Measurements from ENCODE around the gene TRAPPC14.

TRAPPC14 gene

DNA sequence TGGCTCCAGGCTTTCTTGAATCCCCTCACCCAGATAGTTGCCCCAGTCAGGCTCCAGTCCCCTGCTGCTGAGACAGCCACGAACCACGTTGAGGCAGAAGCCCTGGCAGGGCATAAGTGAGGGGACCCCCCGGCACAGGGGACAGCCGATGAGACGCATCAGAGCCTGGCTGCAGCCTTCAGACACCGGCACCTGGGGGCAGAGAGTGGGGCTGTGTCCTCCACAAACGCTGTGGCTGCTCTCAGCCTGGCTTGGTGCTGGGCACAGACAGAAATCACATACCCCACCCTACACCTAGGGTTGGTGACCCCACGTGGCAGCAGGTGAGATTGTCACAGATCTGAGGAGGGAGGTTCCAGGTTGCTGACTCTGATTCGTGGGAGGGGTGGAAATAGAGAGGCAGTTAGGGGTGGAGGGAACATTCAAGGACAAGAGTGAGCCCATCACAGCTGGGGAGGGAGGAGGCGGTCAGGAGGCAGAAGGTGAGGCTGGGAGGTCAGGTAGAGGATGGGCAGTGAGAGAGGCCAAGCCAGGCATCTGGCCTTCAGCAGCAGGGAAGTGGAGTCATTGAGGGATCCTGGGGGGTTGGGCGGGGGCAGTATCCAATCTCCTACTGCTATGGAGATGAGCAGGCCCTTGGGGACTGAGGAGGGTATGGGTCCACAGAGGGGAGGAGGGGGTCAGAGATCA lies 15.4 kb upstream of the TRAPPC14 start:
- no peak for DNase-seq (ENCODE audit: low read depth in 4 of 4, low spot score in 1 of 4)

DNA sequence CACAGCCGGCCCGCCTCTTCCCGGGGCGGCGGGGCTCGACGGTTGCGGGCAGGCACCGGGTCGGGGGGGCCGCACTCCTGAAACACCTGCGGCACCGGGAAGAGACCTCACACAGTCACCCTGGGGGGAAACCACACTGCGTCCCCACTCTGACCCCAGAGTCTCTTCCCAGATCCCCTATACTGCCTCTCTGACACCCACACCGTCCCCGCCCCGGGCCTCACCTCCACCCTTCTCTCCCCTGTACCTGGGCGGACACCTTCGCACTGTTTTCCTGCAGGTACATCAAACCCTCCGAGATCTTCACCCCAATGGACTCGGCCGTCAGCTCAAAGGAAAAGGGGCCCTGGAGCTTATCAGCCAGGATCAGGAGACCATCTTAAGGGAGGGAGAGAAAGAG lies 13.3 kb upstream of the TRAPPC14 start:
- no peak for DNase-seq (ENCODE audit: low read depth in 4 of 4, low spot score in 1 of 4)

DNA sequence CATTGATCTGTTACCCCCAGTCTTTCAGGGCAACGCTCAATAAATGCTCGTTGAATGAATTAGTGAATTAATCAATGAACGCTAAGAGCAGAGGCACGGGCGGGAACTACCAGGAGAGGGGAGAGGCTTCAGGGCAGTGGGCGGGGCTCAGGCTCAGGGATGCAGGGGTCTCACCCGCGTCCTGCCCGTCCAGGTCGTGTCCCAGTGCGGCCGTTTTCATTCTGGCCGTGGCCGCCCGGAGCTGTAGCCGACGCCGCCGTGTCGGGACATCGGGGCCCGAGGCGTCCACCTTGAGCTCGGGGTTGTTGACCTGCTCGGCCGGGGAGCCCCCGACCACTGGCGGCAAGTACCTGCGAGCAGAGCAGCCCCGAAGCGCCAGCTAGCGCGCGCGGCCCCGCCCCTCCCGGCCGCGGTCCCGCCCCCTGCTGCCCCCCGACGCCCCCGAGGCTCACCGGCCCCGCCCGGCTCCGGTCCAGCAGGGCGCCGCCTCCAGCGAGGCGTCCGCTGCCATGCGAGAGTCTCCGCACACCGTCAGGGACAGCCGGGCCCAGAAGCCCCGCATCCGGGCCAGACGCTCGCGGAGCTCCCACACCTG lies 12.7 kb upstream of the TRAPPC14 start:
- DNase-seq (ENCODE audit: low read depth in 4 of 4, low spot score in 1 of 4): no peak

DNA sequence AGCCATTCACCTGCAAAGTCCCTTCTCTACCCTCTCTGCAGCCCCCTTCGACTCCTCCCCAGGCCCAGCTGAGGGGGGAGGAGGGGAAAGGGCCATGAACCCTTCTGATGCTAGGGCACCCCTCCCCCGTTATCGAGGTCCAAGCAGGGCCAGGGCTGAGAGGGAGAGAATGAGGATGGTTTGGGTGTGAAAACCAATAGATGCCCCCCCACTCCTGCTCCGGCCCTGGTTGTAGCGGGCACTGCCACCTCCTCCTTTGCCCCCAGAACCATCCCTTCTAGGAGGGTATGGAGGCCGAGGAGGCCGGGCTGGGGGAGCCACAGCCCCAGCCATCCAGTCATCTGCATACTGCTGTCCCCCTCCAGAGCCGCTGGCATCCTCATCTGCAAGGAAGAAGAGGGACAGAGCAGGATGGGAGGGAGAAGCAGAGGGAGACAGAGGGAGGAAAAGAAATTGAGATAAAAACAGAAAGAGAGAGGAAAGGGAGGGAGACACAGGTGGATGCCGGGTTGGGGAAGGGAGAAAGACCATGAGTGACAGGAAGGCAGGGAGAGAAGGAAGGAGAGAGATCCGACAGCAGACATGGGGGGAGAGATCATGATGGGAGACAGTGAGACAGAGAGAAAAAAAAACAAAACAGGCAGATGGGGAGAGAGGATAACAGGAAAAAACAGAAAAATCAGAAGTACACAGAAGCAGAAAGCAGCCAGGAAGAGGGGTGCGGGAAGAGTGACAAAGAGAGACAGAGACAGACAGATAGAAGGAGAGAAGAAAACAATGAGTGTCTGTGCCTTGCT lies 11.8 kb upstream of the TRAPPC14 start:
- DNase-seq (ENCODE audit: low read depth in 4 of 4, low spot score in 1 of 4): no peak

DNA sequence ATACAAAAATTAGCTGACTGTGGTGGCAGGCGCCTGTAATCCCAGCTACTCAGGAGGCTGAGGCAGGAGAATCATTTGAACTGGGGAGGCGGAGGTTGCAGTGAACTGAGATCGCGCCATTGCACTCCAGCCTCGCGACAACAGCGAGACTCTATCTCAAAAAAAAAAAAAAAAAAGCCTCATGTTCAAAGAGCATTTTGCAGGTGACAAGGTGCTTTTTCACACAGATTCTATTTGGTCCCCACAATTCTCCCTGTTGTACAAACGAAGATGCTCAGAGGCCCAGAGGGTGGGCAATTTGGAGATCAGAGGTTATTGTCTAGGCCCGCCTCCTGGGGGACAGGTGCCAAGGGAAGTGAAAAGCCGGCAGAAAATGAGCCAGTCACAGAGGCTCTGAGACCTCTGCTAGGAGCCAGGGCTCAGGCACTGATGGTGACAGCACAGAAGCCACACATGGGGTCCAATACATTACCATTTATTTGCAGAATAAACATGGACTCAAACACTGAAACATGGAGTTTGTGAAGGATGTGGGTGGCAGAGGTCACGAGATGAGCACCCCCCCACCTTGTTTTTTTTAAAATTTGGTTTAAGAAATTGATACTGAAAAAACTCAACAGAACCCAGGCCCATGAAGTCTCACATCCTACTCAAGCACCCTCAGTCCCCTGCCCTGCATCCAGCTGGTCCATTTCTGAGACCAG lies 10.8 kb upstream of the TRAPPC14 start:
- DNase-seq (ENCODE audit: low read depth in 4 of 4, low spot score in 1 of 4): no peak

DNA sequence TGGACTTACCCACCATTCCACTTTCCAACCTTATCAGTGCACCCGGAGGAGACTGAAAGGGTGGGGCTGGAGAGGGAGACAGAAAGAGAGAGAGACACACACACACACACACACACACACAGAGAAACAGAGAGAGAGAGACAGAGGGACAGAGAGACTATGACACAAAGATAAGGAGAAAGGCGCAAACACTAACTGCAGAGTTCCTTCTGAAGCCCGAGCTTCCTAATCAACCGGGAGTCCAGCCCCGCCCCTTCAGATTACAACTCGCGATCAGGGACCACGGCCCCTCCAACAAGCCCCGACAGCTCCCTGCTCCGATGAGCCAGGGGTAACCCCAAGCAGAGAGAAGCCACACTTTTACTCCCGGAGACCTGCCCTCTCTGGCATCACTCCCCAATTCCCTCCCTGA lies 9.4 kb upstream of the TRAPPC14 start:
- DNase-seq (ENCODE audit: low read depth in 4 of 4, low spot score in 1 of 4): no peak

DNA sequence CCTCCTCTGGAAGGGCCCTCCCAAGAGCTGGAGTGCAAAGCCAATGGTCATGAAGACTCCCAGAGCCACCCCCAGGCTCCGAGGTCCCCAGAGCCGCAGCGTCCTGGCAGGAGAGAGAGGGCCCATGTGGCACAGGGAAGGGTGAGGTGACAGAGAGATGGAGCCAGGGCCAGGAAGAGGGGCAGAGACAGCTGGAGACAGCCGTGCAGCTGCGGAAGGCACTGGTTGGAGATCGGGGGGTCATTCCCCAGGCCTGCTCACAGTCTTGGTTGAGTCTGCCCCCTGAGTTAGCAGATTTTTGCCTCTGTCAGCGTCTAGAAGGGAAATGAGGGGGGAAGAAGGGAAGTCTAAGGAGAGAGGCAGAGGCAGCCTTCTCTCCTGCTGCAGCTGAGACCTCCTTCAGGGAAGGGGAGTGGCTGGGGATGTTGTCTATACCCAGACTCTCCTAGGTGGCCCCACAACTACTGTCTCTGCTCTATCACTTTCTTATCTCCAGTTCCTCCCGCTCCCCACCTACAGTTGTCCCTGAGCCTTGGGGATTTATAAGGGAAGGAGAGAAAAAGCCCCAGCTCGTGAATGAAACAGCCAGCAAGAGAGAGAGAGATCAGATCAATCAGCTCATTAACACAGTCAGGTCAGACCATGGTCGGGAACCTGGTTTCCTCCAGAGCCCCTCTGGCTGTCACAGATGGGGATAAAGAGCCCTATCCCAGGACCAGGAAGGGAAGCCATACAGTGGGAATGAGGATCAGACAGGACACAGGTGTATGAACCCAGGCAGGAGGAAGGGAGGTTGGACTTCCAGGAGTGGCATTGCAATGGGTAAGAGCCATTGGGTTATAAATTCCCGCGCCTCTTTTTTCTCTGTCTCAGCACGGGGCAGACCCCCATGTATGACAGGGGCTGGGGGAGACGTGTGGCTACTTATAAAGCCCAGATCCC lies 8.7 kb upstream of the TRAPPC14 start:
- DNase-seq (ENCODE audit: low read depth in 4 of 4, low spot score in 1 of 4): no peak

DNA sequence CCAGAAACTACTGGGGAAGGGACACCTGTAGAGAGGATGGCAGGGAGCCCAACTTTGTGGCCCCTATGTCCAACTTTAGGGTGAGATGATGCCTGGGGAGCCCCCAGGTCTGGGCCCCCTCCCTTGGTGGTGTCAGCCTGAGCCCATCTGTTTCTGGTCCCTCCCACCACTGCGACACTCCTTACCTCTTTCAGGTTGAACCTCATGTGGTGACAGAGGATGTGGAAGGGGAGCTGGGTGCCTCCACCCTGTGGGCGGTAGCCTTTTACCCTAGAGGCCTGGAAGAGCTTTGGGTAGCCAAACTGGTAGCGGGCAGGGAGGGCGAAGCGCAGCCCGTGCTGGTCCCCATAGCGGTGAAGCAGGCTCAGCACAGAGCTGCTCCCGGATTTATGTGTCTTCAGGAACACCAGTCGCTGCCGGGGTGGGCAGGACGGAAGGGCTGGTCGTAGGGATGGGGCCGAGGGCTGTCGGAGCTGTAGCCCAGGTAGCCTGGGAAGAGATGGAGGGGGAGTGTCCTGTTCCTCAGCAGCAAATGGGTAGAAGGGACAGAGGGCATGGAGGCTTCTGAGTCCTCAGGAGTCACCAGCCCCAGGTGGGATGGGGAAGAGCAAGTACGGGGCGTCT lies 7.9 kb upstream of the TRAPPC14 start:
- DNase-seq (ENCODE audit: low read depth in 4 of 4, low spot score in 1 of 4): no peak

DNA sequence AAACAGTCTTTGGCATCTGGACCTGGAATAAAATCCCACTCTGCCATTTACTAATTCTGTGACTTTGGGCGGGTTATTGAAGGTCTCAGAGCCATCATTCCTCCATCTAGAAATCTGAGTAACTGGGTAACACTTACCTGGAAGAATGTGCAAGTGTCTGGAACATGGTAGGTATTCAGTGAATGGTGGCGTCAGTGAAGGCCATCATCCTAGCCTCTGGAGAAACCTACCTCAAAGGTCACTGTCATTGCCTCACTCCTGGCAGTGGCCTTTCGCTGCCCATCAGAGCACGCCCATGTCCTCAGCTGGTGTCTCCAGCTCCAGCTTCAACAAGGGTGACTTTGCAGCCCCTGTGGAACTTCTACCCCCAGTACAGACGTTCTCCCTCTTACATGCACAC lies 5.3 kb upstream of the TRAPPC14 start:
- no peak for DNase-seq (ENCODE audit: low read depth in 4 of 4, low spot score in 1 of 4)

DNA sequence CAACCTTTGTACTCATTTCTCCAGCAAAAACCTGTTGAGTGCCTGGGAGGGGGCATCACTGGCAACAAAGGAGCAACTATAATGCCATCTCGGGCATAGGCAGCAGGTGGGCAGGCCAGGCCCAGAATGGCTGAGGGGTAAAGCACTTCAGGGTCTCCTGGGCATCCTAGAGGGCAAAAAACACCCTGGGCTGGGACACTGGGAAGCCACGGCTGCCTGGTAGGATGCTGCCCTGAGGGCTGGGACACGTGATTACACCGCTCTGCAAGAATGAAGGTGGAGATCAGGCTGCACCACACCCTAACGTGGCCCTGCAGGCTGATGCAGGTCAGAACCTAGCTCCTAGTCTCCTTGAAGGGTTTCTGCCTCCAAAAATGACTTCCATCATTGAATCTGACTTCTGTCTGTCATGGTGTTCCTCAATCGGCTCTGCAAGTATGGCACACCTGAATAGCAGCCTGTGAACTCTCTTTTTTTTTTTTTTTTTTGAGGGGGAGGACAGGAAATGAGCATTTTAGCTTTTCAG lies 4.5 kb upstream of the TRAPPC14 start:
- DNase-seq (ENCODE audit: low read depth in 4 of 4, low spot score in 1 of 4): no peak

DNA sequence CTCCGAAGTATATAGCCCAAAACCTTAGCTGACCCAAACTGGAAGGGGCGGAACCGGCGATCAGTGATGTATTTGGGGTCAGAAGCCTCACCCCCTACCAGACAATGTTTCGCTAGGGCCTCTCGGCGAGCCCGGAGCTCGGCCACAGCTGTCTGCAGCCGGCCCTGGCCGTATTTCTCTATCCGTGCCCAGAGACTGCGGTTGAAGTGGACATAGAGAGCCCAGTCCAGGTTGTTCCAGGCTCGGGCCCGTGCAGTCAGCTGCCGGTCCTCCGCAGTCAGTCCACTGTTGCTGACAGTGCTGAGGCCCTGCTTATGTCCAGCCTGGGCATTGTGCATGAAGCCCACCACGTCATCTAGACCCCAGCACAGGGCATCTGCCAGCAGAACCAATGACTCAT lies 1.5 kb upstream of the TRAPPC14 start:
- DNase-seq (ENCODE audit: low read depth in 4 of 4, low spot score in 1 of 4): no peak

DNA sequence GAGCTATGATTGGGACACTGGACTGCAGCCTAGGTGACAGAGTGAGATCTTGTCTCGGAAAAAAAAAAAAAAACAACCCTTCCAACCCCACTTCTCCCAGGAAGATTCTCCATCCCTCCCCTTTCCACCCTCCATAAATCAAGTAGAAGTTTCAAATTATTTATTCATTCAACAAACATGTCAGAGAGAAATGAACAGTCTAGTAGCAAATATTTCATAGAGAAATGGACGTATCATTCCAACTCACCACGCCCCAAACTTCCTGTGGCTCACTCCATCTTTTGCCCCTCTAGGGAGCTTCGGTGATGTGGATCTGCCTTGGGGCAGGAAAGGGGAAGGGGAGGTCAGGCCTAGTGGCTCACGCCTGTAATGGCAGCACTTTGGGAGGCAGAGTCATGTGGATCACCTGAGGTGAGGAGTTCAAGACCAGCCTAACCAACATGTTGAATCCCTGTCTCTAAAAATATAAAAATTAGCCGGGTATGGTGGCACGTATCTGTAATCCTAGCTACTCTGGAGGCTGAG lies 638 bp upstream of the TRAPPC14 start:
- no peak for DNase-seq (ENCODE audit: low read depth in 4 of 4, low spot score in 1 of 4)

DNA sequence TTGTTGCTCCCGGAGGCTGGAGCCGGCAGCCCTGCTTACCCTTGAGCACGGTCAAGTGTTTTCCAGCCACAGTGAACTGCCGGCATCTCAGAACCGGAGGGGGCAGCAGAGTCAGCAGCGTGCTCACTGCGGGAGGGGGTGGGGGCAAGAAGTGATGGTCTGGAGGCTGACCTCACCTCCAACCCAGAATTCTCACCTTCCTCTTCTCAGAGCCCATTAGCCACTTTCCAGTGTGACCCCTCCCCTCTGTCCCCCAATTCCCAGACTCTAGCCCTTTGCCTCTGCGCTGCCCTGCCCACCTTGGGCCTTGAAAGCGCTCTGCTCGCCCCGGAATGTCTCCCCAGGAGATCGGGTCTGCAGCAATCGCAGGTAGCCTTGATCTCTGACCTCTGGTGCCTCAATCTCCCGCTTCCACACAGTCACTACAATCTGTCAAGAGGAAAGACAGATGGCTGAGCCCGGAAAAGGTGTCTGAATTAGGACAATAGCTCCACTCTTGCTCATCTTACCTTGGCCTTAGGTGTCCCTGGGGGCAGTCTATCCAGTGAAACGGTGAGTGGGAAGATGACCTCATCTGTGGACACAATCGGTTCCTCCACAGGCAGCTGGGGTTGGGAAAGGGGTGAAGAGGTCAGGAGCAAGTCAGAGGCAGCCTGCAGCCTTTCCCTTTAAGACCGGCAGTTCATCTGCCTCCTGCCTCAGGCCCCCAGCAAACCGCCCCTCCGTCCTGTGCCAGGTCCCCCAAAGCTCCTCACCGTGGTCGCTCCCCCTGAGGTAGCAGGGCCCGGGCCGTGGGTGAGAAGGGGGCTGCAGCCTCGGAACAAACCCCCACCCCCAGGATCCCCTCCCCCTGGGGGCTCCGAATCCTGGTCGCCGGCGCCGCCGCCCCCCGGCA lies 942 bp downstream of the TRAPPC14 start:
- DNase-seq (ENCODE audit: low read depth in 4 of 4, low spot score in 1 of 4): no peak

DNA sequence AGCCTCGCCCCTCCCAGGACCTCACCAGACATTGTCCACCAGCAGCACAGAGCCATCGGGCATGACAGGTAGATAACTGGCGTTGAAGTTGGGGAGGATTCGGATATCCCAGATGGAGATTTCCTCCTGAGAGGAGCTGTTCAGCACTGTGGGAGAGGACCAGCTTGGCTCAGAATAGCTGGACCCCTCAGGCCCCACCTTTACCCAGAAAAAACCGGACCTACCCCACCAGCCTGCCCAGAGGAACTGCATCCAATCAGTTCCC lies 1.5 kb downstream of the TRAPPC14 start:
- DNase-seq (ENCODE audit: low read depth in 4 of 4, low spot score in 1 of 4): no peak

DNA sequence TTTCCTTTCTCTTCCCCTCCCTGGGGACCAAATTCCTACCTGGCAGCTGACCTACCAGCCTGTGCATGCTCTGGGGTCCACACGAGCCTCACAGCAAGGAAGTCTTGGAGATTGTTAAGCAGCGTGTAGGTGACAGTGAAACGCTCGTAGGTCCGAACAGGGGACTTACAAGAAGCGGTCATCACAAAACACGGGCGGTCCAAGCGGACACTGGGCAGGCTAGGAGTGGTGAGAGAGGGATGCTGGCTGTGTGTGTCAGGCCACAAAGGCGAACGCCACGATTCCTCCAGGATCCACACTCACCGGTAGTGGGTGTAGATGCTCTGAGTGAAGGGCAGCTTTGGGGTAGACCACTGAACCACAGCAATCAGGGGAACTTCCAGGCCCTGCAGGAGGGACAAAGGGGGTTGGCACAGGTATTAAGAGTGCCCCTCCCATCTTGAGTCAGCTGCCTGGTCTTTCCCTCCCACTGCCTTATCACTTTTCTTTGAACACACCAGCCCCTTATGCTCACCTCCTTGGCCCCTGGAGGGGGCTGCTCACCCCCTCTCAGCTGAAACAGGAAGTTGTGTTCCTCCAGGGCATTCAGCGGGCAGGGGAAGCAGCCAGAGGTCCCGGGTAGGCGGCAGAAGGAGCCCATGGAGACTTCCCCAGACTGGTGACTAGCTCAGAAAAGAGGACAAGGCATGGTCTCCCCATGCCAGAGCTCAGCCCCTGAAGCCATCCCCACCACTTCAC lies 2.0 kb downstream of the TRAPPC14 start:
- no peak for DNase-seq (ENCODE audit: low read depth in 4 of 4, low spot score in 1 of 4)

DNA sequence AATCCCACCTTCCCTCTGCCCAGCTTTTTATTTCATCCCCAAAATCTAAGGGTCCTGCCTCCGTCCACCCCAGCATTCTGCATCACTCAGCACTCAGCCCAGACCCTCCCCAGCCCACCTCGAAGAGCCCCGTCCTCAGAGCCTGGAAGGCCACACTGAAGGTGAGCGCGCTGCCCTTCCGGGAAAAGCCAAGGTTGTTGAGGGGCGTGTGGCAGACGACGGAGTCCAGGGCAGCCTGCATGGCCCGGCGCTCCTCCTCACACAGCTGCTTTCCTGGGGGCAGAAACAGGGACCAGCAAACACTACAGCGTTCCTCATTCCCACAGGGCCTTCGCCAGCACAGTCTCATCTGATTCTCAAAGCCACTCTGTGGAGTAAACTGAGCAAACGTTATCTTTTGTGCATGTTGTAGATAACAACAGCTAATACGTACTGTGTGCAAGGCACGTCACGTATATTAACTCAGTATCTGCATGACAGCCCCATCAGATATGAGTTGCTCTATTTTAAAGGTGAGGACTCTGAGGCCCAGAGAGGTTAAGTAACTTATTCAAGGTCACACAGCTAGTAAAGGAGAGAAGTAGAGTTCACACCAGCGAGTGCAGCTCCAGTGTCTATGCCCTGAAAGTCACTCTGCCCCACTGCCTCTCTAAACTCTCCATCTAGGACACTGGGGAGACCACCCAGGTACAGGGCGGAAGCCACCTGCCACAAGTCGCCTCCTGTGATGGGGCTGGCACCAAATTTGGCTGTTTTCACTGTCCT lies 2.8 kb downstream of the TRAPPC14 start:
- DNase-seq (ENCODE audit: low read depth in 4 of 4, low spot score in 1 of 4): no peak

DNA sequence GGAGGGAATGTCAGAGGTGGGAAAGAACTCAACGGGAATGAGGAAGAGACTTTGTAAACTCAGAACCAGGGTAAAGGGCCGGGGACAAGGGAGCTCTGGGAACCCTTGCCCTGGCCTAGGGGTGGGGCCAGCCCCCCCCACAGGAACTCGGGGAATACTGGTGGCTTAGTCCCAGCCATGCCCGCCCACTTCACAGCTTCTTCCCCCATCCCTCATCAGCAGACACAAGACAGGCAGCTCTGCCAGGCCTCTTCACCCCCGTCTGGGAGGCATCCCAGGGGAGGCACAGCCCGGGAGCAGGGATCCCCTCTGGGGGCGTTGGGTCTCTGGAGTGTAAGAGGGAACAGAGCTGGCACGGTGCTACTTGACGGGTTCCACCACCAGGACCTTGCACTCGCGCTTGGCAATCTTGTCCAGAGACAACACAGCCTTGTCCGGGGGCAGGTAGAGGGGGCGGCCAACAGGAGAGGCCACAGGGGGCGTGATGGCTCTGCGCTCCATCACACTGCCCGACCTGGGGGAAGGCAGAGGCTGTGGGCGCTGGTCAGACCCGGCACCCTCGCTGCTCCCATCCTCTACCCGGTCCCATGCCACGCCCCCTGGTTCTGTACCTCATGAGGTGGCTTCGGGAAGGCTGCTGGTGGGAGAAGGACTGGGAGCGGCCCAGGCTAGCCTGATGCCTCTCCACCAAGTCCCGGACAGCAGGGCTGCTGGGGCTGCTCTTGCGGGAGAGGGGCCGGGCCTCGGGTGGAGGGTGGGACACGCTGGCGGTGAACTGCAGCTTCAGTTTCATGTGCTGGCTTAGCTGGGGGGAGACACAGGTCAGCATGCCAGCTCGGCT lies 3.7 kb downstream of the TRAPPC14 start:
- DNase-seq (ENCODE audit: low read depth in 4 of 4, low spot score in 1 of 4): no peak
